ENCODE data around the gene RFX7. TPM values are rescaled to one million over a fixed set of nuclear protein-coding genes. Genes with fewer than 3 reads are reported as not detected.

The RFX7 gene
- total and polyA plus RNA-seq, 9 donors, result 3.0 to 19.5 (median 14.8) TPM

GRCh38 chr15:56038707-56039106, 205.0 kb downstream of the RFX7 start:
- Histone ChIP-seq H3K4me1 (ENCODE audit: insufficient read depth) (no peaks in the 10 kb centered on the region), H3K9me3 (no peaks in the 10 kb centered on the region), H3K4me3 (no peak overlapping the region), H3K27ac (no peak overlapping the region), H3K36me3 (no peaks in the 10 kb centered on the region), H3K27me3 (no peaks in the 10 kb centered on the region)
- intact Hi-C loops (cut with DNase I), result no loop called here
- 89 to 96% (median 95%) methylated on average over 4 of the region's 4 CpGs for WGBS, 3 donors
- DNase-seq, result no peak
- TF ChIP-seq EP300 (IDR thresholded peaks at IDR 0.05) (no peak), CTCF (IDR thresholded peaks at IDR 0.05) (no peak), POLR2A (IDR thresholded peaks at IDR 0.05) (no peak)

- Histone ChIP-seq H3K27ac (no peak overlapping the region), H3K36me3 (no peaks in the 10 kb centered on the region), H3K9me3 (no peaks in the 10 kb centered on the region), H3K4me3 (no peak overlapping the region), H3K4me1 (ENCODE audit: insufficient read depth) (no peaks in the 10 kb centered on the region), H3K27me3 (no peaks in the 10 kb centered on the region)
- intact Hi-C loops (cut with DNase I), result no loop called here
- 38 to 48% (median 44%) methylated on average over 3 of the region's 3 CpGs for WGBS, 3 donors
- DNase-seq, result no peak
- TF ChIP-seq EP300 (IDR thresholded peaks at IDR 0.05) (no peak), CTCF (IDR thresholded peaks at IDR 0.05) (no peak), POLR2A (IDR thresholded peaks at IDR 0.05) (no peak)
These were observed 205.7 kb downstream of the RFX7 start for GRCh38 chr15:56038015-56038414.

Small RNA genes within 50 kb of the gene (small RNA-seq; reads per million reads assigned to genes)
- gene CD24P2 (not detected), gene RNU6-1287P (not detected)

Other genes with a start within 250 kb of the RFX7 start
- 10 to 100 TPM in 6 of 7 donors, 1 to 10 TPM in 1; 9.3 to 25.8 (median 12.5) TPM for gene TEX9, start 121.5 kb upstream of the RFX7 start, total RNA-seq
- gene TEX9, start 121.5 kb upstream of the RFX7 start, polyA plus RNA-seq, result 1 to 10 TPM; 3.0 to 4.5 TPM
- 10 to 100 TPM in 1 of 7 donors, 1 to 10 TPM in 6; 1.8 to 11.0 (median 3.0) TPM for gene MNS1, start 221.3 kb upstream of the RFX7 start, total RNA-seq
- gene MNS1, start 221.3 kb upstream of the RFX7 start, polyA plus RNA-seq, result 1 to 10 TPM; 3.4 to 4.9 TPM